ENCODE measurements around the gene AGAP9.
"Not testable (repeated sequence)": the region's sequence is repeated elsewhere in the genome, so short reads cannot be mapped to it uniquely, and the experiment has no call there.

AGAP9 gene

DNA sequence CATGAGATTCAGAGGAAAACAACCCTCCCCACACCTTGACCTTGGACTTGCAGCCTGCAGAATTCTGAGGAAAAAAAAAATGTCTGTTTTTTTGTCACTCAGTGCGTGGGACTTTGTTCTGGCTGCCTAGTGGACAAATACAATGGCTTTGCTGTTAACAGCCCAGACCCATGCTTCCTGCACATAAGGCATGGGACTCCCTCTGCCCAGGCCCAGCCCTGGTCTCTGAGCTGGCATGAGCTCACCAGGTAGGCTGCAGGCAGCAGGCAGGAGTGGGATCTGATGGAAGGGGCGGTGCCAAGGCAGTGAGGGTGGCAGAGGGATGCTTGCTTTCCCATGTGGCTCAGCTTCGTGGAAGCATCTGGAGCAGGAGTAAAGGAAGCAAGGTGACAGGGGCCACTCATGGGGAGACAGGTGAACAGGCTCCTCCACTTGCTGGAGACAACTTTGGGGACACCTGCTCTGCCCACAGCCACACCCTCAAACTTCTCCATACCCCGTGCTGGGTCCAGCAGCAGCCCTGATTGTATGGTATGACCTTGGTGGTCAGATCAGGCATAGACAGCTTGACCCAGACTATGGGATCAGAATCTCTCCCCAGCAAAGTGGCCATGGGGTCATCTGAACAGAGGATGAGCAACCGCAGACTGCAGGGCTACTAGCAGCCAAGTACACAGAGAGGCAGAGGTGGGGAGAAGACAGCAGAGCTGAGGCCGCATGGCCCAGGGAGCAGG, 66.5 kb downstream of the AGAP9 start:
- no peak for DNase-seq (ENCODE audit: low spot score)

DNA sequence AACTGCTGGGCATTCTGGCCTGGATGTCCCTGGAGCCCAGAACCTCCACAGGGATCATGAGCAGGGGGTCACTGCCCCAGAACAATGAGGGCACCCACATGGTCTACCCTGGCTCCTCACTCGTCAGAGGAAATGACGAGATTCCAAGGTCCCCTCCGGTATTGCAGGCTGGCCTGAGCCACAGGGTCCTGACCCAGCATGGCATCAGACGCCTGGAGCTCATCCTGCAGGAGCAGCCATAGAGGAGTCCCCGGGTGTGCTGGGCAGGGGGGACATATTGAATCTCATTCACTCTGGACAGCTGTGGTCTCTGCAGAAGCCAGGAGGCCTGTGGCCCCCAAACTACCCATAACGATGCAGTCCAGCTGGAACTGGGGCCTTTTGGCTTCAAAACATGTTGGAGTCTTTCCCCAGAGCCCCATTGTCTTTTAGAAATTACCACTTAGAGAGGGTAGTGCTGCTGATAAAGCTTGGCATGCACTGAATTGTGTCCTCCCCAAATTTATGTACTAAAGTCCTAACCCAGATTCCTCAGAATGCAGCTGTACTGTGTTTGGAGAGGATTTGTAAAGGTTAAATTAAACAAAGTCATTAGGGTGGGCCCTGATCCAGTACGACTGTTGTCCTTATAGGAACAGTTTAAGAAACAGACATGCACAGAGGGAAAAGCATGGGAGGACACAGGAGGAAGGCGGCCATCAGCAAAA, 67.2 kb downstream of the AGAP9 start:
- no peak for DNase-seq (ENCODE audit: low spot score)

- DNase-seq (ENCODE audit: low spot score): not testable (repeated sequence)
Measured at GRCh38 chr10:47455350-47456078, 67.9 kb downstream of the AGAP9 start.

- DNase-seq (ENCODE audit: low spot score): no peak
Measured at GRCh38 chr10:47454780-47455058, 68.7 kb downstream of the AGAP9 start.

DNA sequence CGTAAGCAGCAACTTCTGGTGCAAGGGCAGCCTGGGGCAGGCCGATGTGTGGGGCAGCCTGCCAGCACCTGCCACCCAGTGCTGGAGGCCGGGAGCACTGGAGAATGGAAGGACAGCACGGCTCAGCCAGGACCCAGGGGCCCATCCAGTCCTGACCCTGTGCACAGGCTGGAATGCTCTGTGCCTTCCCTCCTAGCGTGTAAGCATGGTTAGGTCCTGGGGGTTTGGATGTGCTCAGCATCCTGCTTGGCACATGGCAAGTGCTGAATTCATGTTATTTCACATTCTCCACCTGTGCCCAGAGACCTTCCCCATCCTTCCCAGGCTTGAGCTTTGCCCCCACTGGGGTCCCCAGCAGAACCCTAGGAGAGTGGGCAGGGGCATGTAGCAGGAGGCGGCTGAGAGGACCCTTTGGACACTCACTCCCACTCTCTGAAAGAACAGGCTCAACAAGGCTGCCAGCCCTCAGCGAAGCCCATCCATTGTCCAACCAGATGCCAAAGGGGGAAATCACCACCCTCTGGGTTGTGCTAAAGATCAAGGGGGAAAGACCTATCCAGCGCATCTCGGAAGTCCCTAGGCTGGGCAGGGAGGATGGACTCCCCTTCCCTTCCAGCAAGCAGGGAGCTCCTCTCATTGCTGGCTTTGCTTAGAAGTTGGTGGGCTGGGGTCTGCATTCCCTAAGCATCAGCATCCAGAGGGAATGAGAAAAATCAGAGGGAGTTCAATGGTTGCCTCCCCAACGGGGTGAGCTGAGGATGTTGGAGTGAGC, 69.2 kb downstream of the AGAP9 start:
- no peak for DNase-seq (ENCODE audit: low spot score)

GRCh38 chr10:47453141-47454007, 70.1 kb downstream of the AGAP9 start:
- DNase-seq (ENCODE audit: low spot score): no peak

GRCh38 chr10:47452495-47453140, 70.8 kb downstream of the AGAP9 start:
- DNase-seq (ENCODE audit: low spot score): no peak

DNA sequence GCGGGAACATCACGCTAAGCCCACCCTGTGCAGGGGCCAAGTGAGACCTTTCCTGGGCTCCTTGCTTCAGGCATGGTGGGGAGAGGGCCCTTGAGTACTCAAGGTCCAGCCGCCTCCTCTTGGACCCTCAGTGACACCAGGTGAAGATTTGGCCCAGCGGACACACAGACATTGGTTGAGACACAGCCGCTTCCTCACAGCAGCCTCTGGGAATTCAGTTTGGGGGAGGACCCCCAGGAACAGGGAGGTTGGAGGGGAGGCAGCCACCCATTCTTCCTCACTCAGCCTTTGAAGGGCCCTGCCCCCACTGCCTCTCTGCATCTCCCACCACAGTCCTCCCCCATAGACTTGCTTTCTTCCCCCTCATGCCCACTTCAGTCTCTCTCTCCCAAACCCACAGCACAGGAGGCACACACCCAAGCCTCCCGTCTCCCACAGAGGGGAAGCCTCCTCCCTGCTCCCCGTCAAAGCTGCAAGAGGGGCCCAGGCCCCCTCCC, 71.4 kb downstream of the AGAP9 start:
- no peak for DNase-seq (ENCODE audit: low spot score)

Data from hepatic stellate cell (primary cell).